Breast epithelium (tissue), 3 donors: ENCODE results near the gene CCDC175.

Experiments used
- CTCF ChIP-seq, 3 donors: fragments of 450-650 bp; IDR thresholded peaks; one replicate each; pipeline ENCODE4 v1.5.1; 2016 to 2017; ENCODE audit warnings: antibody characterized with exemption in 3 of 3, mild to moderate bottlenecking in 3 of 3, moderate library complexity in 3 of 3
- POLR2A ChIP-seq: fragments of 450-650 bp; IDR thresholded peaks from one replicate; pipeline ENCODE4 v1.6.1; 2016; ENCODE audit warnings: antibody characterized with exemption, mild to moderate bottlenecking, moderate library complexity
- POLR2AphosphoS5 ChIP-seq, 3 donors: sonication (generic); formaldehyde crosslinking; IDR thresholded peaks; one replicate each; pipeline ENCODE4 v1.6.1; 2017; ENCODE audit warnings: antibody characterized with exemption in 3 of 3

- TF ChIP-seq CTCF (IDR thresholded peaks at IDR 0.05) = no peak
- no peak for TF ChIP-seq POLR2A
- no peak for TF ChIP-seq POLR2AphosphoS5 (IDR thresholded peaks at IDR 0.05)
These were observed 42.1 kb downstream of the CCDC175 start for GRCh38 chr14:59534361-59534987.
